ENCODE results near the gene TBC1D2. TPM values are rescaled to one million over a fixed set of nuclear protein-coding genes. Genes with fewer than 3 reads are reported as not detected.
A peak's percentile ranks its signal among the peaks of the same experiment; 100 is the strongest.

Gene TBC1D2
- total and polyA plus RNA-seq, 2 of the 13 experiments (the other 11 are each of a cell fraction or from before 2014, with no cell fraction given) = 2.0 to 2.8 TPM

DNA sequence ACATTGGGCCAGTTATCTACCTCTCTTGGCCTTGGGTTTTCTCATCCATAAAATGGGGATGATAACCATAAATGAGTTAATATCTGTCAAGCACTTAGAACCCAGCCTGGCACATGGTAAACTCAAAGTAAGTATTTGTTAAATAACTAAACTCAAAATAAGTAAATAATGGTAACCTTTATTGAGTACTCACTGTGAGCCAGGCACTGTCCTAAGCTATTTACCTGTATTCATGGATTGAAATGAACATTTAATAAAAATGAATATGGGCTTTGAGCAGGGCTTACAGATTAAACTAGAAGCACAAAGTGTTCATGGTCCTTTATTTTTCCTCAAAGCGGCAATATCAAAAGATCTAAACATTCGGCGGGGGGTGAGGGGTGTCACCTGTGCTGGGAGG, 79.7 kb downstream of the TBC1D2 start:
- Histone ChIP-seq H3K4me2 (ENCODE audit: low read depth, low read length) (peak overlapping the region; percentile 71; the same call in 1 of the 2 replicates), H3K4me1 (ENCODE audit: insufficient read depth, low read length) (peaks cover 75% of the 10 kb centered on the region), H3K9ac (ENCODE audit: insufficient read depth, low read depth, low read length) (no peak overlapping the region), H3K9me3 (ENCODE audit: low read length) (no peaks in the 10 kb centered on the region), H3K27ac (ENCODE audit: extremely low read length, insufficient read depth, low read length) (peak overlapping the region; percentile 58), H4K20me1 (ENCODE audit: insufficient read depth, low read length) (no peaks in the 10 kb centered on the region), H3K27me3 (ENCODE audit: control insufficient read depth in 1 of 2, insufficient read depth in 2 of 2, low read length in 2 of 2) (no peaks in the 10 kb centered on the region), H3K4me3 (replicated peaks in 1 of 3; ENCODE audit: insufficient read depth in 1 of 3, low read depth in 2 of 3, low read length in 3 of 3) (0 out of 6 replicates have a peak overlapping the region, but pooled peaks of 1 of the 3 experiments have one; percentile 60), H2AFZ (ENCODE audit: low read length) (no peak overlapping the region), H3K36me3 (replicated peaks in 1 of 2; ENCODE audit: control insufficient read depth in 1 of 2, insufficient read depth in 2 of 2, low read length in 2 of 2) (no peaks in the 10 kb centered on the region), H3K79me2 (ENCODE audit: insufficient read depth, low read length) (peaks cover 68% of the 10 kb centered on the region)
- TF ChIP-seq TSC22D2 (CRISPR knock-in tag; IDR thresholded peaks at IDR 0.05; ENCODE audit: borderline replicate concordance) (no peak), ZNF629 (CRISPR knock-in tag; conservative IDR thresholded peaks at IDR 0.05) (peak; percentile 73)
- intact Hi-C loops (cut with micrococcal nuclease; ENCODE audit: unreplicated experiment) = loop anchor here (2.0 kb wide), 1 partner anchor 15 kb away; no protein-coding TSS in a partner anchor
- POLR2A ChIA-PET = no interaction called here
- no peak for DNase-seq (ENCODE audit: low spot score)
- no TSS peak for BruUV-seq (replicated peaks)
- in situ Hi-C loops (cut with HindIII; ENCODE audit: extremely low pct_ligation_motif_present, low pct_unique_long_range_greater_than_20kb) = no loop called here
- WGBS (ENCODE audit: low lambda C conversion rate) = 97% methylated on average over 3 of the region's 3 CpGs
- no peak for ATAC-seq
- no peak for FAIRE-seq
- CTCF ChIA-PET (ENCODE audit: low intra/inter-chr PET ratio, low total read pairs) = no interaction called here

GRCh38 chr9:98175028-98175569, 80.3 kb downstream of the TBC1D2 start:
- Histone ChIP-seq H3K4me1 (ENCODE audit: insufficient read depth, low read length) (peaks cover 73% of the 10 kb centered on the region), H3K36me3 (replicated peaks in 1 of 2; ENCODE audit: control insufficient read depth in 1 of 2, insufficient read depth in 2 of 2, low read length in 2 of 2) (no peaks in the 10 kb centered on the region), H2AFZ (ENCODE audit: low read length) (no peak overlapping the region), H3K4me3 (replicated peaks in 1 of 3; ENCODE audit: insufficient read depth in 1 of 3, low read depth in 2 of 3, low read length in 3 of 3) (peak overlapping the region in 1 of 3 experiments; percentile 60; a peak in 1 of 6 replicates), H3K4me2 (ENCODE audit: low read depth, low read length) (peak overlapping the region; percentile 71), H3K9ac (ENCODE audit: insufficient read depth, low read depth, low read length) (0 out of 2 replicates have a peak overlapping the region, but pooled peaks have one; percentile 26), H3K27me3 (ENCODE audit: control insufficient read depth in 1 of 2, insufficient read depth in 2 of 2, low read length in 2 of 2) (no peaks in the 10 kb centered on the region), H3K9me3 (ENCODE audit: low read length) (no peaks in the 10 kb centered on the region), H4K20me1 (ENCODE audit: insufficient read depth, low read length) (no peaks in the 10 kb centered on the region), H3K79me2 (ENCODE audit: insufficient read depth, low read length) (peaks cover 63% of the 10 kb centered on the region), H3K27ac (ENCODE audit: extremely low read length, insufficient read depth, low read length) (peak overlapping the region; percentile 58)
- WGBS (ENCODE audit: low lambda C conversion rate) = 0% methylated on average over 4 of the region's 6 CpGs
- DNase-seq (ENCODE audit: low spot score) = peak; percentile 92
- FAIRE-seq = peak; percentile 84
- intact Hi-C loops (cut with micrococcal nuclease; ENCODE audit: unreplicated experiment) (no loop called here), in situ Hi-C loops (cut with HindIII; ENCODE audit: extremely low pct_ligation_motif_present, low pct_unique_long_range_greater_than_20kb) (no loop called here)
- no TSS peak for BruUV-seq (replicated peaks)
- ATAC-seq = peak; percentile 85
- ChIA-PET POLR2A (interaction anchor here (0.6 kb wide), 1 partner anchor 8 kb away, joined by 3 read pairs; no protein-coding TSS in a partner anchor), CTCF (ENCODE audit: low intra/inter-chr PET ratio, low total read pairs) (no interaction called here)
- no peak for TF ChIP-seq THAP7 (CRISPR knock-in tag; IDR thresholded peaks at IDR 0.05)
- no peak for TF ChIP-seq ZNF362 (CRISPR knock-in tag; IDR thresholded peaks at IDR 0.05; ENCODE audit: borderline replicate concordance)
- TF ChIP-seq, protein P1, sequence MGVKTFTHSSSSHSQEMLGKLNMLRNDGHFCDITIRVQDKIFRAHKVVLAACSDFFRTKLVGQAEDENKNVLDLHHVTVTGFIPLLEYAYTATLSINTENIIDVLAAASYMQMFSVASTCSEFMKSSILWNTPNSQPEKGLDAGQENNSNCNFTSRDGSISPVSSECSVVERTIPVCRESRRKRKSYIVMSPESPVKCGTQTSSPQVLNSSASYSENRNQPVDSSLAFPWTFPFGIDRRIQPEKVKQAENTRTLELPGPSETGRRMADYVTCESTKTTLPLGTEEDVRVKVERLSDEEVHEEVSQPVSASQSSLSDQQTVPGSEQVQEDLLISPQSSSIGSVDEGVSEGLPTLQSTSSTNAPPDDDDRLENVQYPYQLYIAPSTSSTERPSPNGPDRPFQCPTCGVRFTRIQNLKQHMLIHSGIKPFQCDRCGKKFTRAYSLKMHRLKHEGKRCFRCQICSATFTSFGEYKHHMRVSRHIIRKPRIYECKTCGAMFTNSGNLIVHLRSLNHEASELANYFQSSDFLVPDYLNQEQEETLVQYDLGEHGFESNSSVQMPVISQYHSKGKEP (CRISPR knock-in tag; IDR thresholded peaks at IDR 0.05) = no peak
- no peak for TF ChIP-seq RFX5 (IDR thresholded peaks at IDR 0.05; ENCODE audit: low read depth, low read length)
- no peak for TF ChIP-seq RBM39 (IDR thresholded peaks at IDR 0.05; ENCODE audit: low read depth, low read length, poor library complexity, severe bottlenecking)
- TF ChIP-seq ZSCAN30 (CRISPR knock-in tag; IDR thresholded peaks at IDR 0.05) = no peak
- TF ChIP-seq IKZF4 (CRISPR knock-in tag; IDR thresholded peaks at IDR 0.05; ENCODE audit: borderline replicate concordance, low read depth, not compliant biosample characterization) = no peak
- no peak for TF ChIP-seq ZNF709 (CRISPR knock-in tag; IDR thresholded peaks at IDR 0.05)
- TF ChIP-seq IKZF1 (IDR thresholded peaks at IDR 0.05) = no peak
- TF ChIP-seq TBX2 (CRISPR knock-in tag; IDR thresholded peaks at IDR 0.05; ENCODE audit: borderline replicate concordance) = 0 out of 2 replicates have a peak, but pooled peaks have one; percentile 31
- TF ChIP-seq SP1 (IDR thresholded peaks at IDR 0.05) = no peak
- no peak for TF ChIP-seq SP1 (CRISPR knock-in tag; IDR thresholded peaks at IDR 0.05)
- TF ChIP-seq DPF2 (CRISPR knock-in tag; IDR thresholded peaks at IDR 0.05; ENCODE audit: borderline replicate concordance, low read depth) = peak; percentile 32; the same call in 1 of the 2 replicates

All from HepG2 (cell line).